ENCODE measurements around the gene CCL13. TPM values are rescaled to one million over a fixed set of nuclear protein-coding genes. Genes with fewer than 3 reads are reported as not detected.

CCL13 gene
- total and polyA plus RNA-seq, 4 donors: 0.12 to 0.84 TPM; not detected in 2

DNA sequence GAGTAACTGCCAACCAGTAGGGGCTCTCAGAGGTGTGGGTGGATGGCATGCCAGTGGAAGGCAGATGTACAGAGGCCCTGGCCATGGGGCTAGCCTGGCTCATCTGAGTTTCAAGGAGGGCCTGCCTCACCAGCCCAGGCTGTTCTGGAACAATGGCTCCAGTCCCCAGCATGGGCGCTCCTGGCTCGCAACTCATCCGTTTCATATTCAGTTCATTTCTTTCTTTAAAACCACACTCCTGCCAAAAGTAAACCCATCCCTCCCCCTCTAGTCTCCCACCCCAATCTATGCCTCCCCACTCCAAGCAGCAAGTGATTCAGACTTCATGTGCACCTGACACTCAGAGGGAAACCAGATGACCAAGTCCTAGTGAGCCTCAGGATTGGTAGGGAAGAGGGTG, 2.4 kb downstream of the CCL13 start (continued):
- TF ChIP-seq ZBTB33 (IDR thresholded peaks at IDR 0.05) (no peak), RXRA (IDR thresholded peaks at IDR 0.05) (no peak), SP1 (IDR thresholded peaks at IDR 0.05) (no peak)
- TF ChIP-seq, protein P1, sequence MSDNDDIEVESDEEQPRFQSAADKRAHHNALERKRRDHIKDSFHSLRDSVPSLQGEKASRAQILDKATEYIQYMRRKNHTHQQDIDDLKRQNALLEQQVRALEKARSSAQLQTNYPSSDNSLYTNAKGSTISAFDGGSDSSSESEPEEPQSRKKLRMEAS (IDR thresholded peaks at IDR 0.05): no peak

- Histone ChIP-seq H3K9ac (ENCODE audit: low read depth in 1 of 2, low read length in 2 of 2) (no peak overlapping the region), H3K4me3 (ENCODE audit: low read depth in 1 of 3, low read length in 3 of 3) (no peak overlapping the region), H3K27ac (ENCODE audit: low read depth in 1 of 2, low read length in 2 of 2) (no peak overlapping the region), H3K36me3 (ENCODE audit: control insufficient read depth in 4 of 4, insufficient read depth in 3 of 4, low read depth in 1 of 4, low read length in 3 of 4) (no peaks in the 10 kb centered on the region), H3K27me3 (ENCODE audit: control insufficient read depth in 4 of 4, insufficient read depth in 4 of 4, low read length in 3 of 4) (peaks cover 0 to 2% (median 0%) of the 10 kb centered on the region in 4 donors), H3K4me1 (ENCODE audit: control insufficient read depth in 4 of 4, insufficient read depth in 4 of 4, low read length in 3 of 4) (peaks cover 0 to 3% (median 0%) of the 10 kb centered on the region in 4 donors), H3K9me3 (ENCODE audit: control insufficient read depth in 4 of 4, low read length in 3 of 4) (no peaks in the 10 kb centered on the region)
- 79% methylated on average over 11 of the region's 11 CpGs for WGBS
- DNase-seq (ENCODE audit: low spot score): no peak
- TF ChIP-seq HNF4A (conservative IDR thresholded peaks at IDR 0.05): no peak
- no peak for TF ChIP-seq SP1 (IDR thresholded peaks at IDR 0.05)
- TF ChIP-seq FOXA2 (IDR thresholded peaks at IDR 0.05): no peak
- no peak for TF ChIP-seq NR2F2 (IDR thresholded peaks at IDR 0.05)
- TF ChIP-seq ATF3 (IDR thresholded peaks at IDR 0.05): no peak
- no peak for TF ChIP-seq JUND (IDR thresholded peaks at IDR 0.05)
- no peak for TF ChIP-seq ZBTB33 (IDR thresholded peaks at IDR 0.05)
- TF ChIP-seq, protein P1 (IDR thresholded peaks at IDR 0.05): no peak
- TF ChIP-seq, protein P2, sequence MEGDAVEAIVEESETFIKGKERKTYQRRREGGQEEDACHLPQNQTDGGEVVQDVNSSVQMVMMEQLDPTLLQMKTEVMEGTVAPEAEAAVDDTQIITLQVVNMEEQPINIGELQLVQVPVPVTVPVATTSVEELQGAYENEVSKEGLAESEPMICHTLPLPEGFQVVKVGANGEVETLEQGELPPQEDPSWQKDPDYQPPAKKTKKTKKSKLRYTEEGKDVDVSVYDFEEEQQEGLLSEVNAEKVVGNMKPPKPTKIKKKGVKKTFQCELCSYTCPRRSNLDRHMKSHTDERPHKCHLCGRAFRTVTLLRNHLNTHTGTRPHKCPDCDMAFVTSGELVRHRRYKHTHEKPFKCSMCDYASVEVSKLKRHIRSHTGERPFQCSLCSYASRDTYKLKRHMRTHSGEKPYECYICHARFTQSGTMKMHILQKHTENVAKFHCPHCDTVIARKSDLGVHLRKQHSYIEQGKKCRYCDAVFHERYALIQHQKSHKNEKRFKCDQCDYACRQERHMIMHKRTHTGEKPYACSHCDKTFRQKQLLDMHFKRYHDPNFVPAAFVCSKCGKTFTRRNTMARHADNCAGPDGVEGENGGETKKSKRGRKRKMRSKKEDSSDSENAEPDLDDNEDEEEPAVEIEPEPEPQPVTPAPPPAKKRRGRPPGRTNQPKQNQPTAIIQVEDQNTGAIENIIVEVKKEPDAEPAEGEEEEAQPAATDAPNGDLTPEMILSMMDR (IDR thresholded peaks at IDR 0.05; ENCODE audit: low read depth, low read length, missing input control): no peak
- TF ChIP-seq EGR1 (IDR thresholded peaks at IDR 0.05; ENCODE audit: low read depth in 2 of 2): no peak
- no peak for TF ChIP-seq TAF1 (conservative IDR thresholded peaks at IDR 0.05)
Observed at GRCh38 chr17:34360601-34361270, 4.5 kb downstream of the CCL13 start.
